ENCODE data around the gene HS3ST5. TPM values are rescaled to one million over a fixed set of nuclear protein-coding genes. Genes with fewer than 3 reads are reported as not detected.

HS3ST5 gene
- total and polyA plus RNA-seq, 10 donors = not detected

DNA sequence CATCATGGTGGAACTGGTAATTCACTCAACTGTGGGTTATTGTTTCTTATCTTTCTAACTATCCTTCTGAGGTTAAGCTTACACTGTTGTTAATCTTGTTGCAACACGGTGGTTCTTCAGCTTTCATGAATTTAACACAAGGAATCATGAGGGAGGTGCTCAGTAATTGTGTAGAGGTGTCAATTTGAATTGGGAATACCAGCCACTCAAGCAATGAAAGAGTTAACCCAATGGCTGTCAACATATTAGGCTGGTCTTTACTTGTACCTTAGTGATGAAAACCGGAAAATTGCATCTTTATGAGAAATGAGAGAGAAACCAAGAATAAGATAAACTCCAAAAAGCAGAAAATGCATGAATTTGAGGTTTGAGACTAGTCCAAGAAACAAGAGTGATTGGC lies 95.7 kb downstream of the HS3ST5 start:
- H3K9me3 ChIP-seq = no peaks in the 10 kb centered on the region
- intact Hi-C loops (cut with DNase I; ENCODE audit: low total_unique reads) = no loop called here
- H3K27me3 ChIP-seq (replicated peaks in 1 of 7) = no peaks in the 10 kb centered on the region
- TF ChIP-seq POLR2AphosphoS5 (IDR thresholded peaks at IDR 0.05) = no peak
- no peak for TF ChIP-seq CTCF (IDR thresholded peaks at IDR 0.05 in 8 of 11, conservative IDR thresholded peaks at IDR 0.05 in 3 of 11)
- no peak for TF ChIP-seq POLR2A (IDR thresholded peaks at IDR 0.05)
- H3K4me3 ChIP-seq = no peak overlapping the region
- no peak overlapping the region for H3K27ac ChIP-seq
- no peak for DNase-seq
- WGBS, 5 donors = 37 to 55% (median 43%) methylated on average over 2 of the region's 2 CpGs
- H3K36me3 ChIP-seq = no peaks in the 10 kb centered on the region
- no peaks in the 10 kb centered on the region for H3K4me1 ChIP-seq

DNA sequence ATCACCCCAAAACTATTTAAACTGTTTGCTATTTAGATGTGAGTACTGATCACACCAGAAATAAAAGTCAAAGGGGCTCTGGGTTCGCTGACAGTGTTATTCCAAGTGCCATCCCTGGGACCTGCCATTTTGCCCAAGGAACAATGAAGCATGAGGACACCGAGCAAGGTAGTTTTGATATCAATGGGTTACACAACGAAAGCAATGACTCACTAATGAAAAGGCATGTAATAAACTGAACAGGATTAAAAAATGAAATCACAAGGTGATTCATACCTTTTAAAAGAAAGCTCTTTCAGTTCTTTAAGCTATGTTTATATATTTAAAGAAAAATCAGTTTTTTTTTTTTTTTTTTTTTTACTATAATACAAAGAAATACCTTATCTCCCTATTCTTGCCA lies 102.0 kb downstream of the HS3ST5 start:
- Histone ChIP-seq H3K9me3 (no peaks in the 10 kb centered on the region), H3K36me3 (no peaks in the 10 kb centered on the region), H3K27ac (no peak overlapping the region), H3K4me3 (no peak overlapping the region), H3K27me3 (replicated peaks in 1 of 7) (no peaks in the 10 kb centered on the region), H3K4me1 (no peaks in the 10 kb centered on the region)
- intact Hi-C loops (cut with DNase I; ENCODE audit: low total_unique reads) = no loop called here
- no peak for DNase-seq
- TF ChIP-seq POLR2A (IDR thresholded peaks at IDR 0.05) (no peak), POLR2AphosphoS5 (IDR thresholded peaks at IDR 0.05) (no peak), CTCF (IDR thresholded peaks at IDR 0.05 in 8 of 11, conservative IDR thresholded peaks at IDR 0.05 in 3 of 11) (no peak)
- WGBS, 5 donors = 78 to 84% (median 83%) methylated on average over 3 of the region's 3 CpGs

DNA sequence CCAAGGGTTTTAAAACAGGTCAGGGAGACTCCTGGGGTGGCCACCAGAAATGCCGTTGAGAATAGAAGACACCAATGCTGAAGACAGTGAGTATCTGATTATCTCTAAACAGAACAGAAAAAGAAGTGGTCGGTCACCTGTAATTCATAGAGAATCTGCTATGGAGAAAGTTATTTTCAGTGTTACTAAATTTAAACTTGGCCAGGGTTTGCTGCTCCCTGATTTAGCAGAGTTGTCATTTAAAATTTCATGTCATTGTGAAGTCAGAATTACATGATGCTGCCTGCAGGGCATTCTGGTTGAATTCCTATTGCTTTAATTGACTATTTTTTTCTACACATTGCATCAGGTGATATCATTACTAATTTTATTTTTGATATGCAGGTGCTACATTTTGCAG lies 114.1 kb downstream of the HS3ST5 start:
- intact Hi-C loops (cut with DNase I; ENCODE audit: low total_unique reads) = no loop called here
- TF ChIP-seq CTCF (IDR thresholded peaks at IDR 0.05 in 8 of 11, conservative IDR thresholded peaks at IDR 0.05 in 3 of 11) = no peak
- no peak for TF ChIP-seq POLR2AphosphoS5 (IDR thresholded peaks at IDR 0.05)
- no peak for TF ChIP-seq POLR2A (IDR thresholded peaks at IDR 0.05)
- Histone ChIP-seq H3K27ac (no peak overlapping the region), H3K9me3 (peaks cover 0 to 4% (median 0%) of the 10 kb centered on the region in 8 donors), H3K36me3 (no peaks in the 10 kb centered on the region), H3K4me1 (no peaks in the 10 kb centered on the region), H3K27me3 (replicated peaks in 1 of 7) (no peaks in the 10 kb centered on the region), H3K4me3 (no peak overlapping the region)
- no peak for DNase-seq
- WGBS, 5 donors = 86 to 93% (median 88%) methylated on average over 2 of the region's 2 CpGs

GRCh38 chr6:114227944-114228468 lies 114.8 kb downstream of the HS3ST5 start:
- H3K27me3 ChIP-seq (replicated peaks in 1 of 7) = no peaks in the 10 kb centered on the region
- 70 to 81% (median 76%) methylated on average over 2 of the region's 2 CpGs for WGBS, 5 donors
- H3K4me3 ChIP-seq = no peak overlapping the region
- DNase-seq = no peak
- no peaks in the 10 kb centered on the region for H3K4me1 ChIP-seq
- intact Hi-C loops (cut with DNase I; ENCODE audit: low total_unique reads) = no loop called here
- H3K36me3 ChIP-seq = no peaks in the 10 kb centered on the region
- TF ChIP-seq CTCF (IDR thresholded peaks at IDR 0.05 in 8 of 11, conservative IDR thresholded peaks at IDR 0.05 in 3 of 11) = no peak
- no peak for TF ChIP-seq POLR2A (IDR thresholded peaks at IDR 0.05)
- no peak for TF ChIP-seq POLR2AphosphoS5 (IDR thresholded peaks at IDR 0.05)
- H3K9me3 ChIP-seq = peaks cover 0 to 4% (median 0%) of the 10 kb centered on the region in 8 donors
- no peak overlapping the region for H3K27ac ChIP-seq
